Measurements from ENCODE around the gene STAG1.

DNA sequence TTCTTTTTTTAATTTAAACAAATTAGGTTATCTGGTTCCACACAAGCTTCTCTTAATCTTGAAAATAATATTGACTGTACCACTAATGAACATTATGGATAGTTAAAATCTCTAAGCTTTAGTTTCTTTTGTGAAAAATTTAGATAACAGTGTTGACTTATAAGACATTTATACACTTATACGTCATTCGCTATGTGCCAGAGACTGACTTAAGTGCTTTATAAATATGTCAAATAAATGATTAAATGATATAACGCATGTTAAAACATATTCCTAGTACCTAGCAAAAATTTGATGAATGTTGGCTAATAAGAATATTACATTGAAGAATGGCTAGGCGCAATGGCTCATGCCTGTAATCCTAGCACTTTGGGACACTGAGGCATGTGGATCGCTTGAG is 405.7 kb downstream of the STAG1 start:
- TF ChIP-seq SPI1 (IDR thresholded peaks at IDR 0.05; ENCODE audit: low read depth, low read length) (no peak), TAF1 (IDR thresholded peaks at IDR 0.05; ENCODE audit: low read depth, low read length) (no peak), POLR2AphosphoS5 (IDR thresholded peaks at IDR 0.05; ENCODE audit: low read depth, low read length) (no peak), POLR2A (IDR thresholded peaks at IDR 0.05; ENCODE audit: low read depth, low read length) (no peak), POU2F2 (IDR thresholded peaks at IDR 0.05; ENCODE audit: low read depth, low read length) (no peak)

All from GM12891 (cell line).